IMR-90 (cell line): ENCODE results near the gene PPIC. TPM values are rescaled to one million over a fixed set of nuclear protein-coding genes. Genes with fewer than 3 reads are reported as not detected.

Source experiments
- ATAC-seq: fragments of 200-7000 bp; cut with Tn5 transposase; 2 replicates; pipeline ENCODE4 v1.9.1; 2020; ENCODE audit warnings: low read depth, mild to moderate bottlenecking, moderate library complexity
- BruUV-seq: library from RNA; stranded (reverse); fragments of 400-500 nt; replicated peaks from 2 replicates; lab custom pipeline; 2021; lab: Mats Ljungman, UMichigan
- CTCF ChIA-PET: fragments of 300-600 bp; formaldehyde crosslinking; extraction: SDS; loops from one replicate; lab custom pipeline; 2021; ENCODE audit warnings: antibody characterized with exemption; lab: Yijun Ruan, JAX
- POLR2A ChIA-PET: fragments of 300-600 bp; sonication (Branson Sonifier 250); formaldehyde crosslinking; loops from one replicate; lab custom pipeline; 2022; ENCODE audit warnings: antibody characterized with exemption; ENCODE audit not compliant: unreplicated experiment; lab: Charles Lee
- DNase-seq: peaks from one replicate; pipeline ENCODE4 v3.0.0; 2013
- H2AFZ ChIP-seq: replicated peaks from 2 replicates; pipeline ENCODE3; 2013; ENCODE audit warnings: low read length, mild to moderate bottlenecking; ENCODE audit not compliant: poor library complexity
- H2AK5ac ChIP-seq: 2 replicates; pipeline ENCODE4 v1.6.1; 2013; ENCODE audit warnings: low read depth, low read length, inconsistent platforms
- H2AK9ac ChIP-seq: replicated peaks from 2 replicates; pipeline ENCODE3; 2013; ENCODE audit warnings: mild to moderate bottlenecking, low read depth, low read length, moderate library complexity; ENCODE audit not compliant: poor library complexity
- H2BK120ac ChIP-seq: 2 replicates; pipeline ENCODE4 v1.6.1; 2013; ENCODE audit warnings: low read depth, low read length, inconsistent platforms
- H2BK15ac ChIP-seq: 3 replicates; pipeline ENCODE4 v1.6.1; 2013; ENCODE audit warnings: low read depth, low read length, inconsistent platforms
- H2BK20ac ChIP-seq: 2 replicates; pipeline ENCODE4 v1.6.1; 2013; ENCODE audit warnings: low read depth, mild to moderate bottlenecking, inconsistent platforms, low read length, moderate library complexity
- H2BK5ac ChIP-seq: 2 replicates; pipeline ENCODE4 v1.6.1; 2013; ENCODE audit warnings: mild to moderate bottlenecking, low read depth, low read length, inconsistent platforms; ENCODE audit not compliant: poor library complexity, severe bottlenecking
- H3K14ac ChIP-seq: replicated peaks from 2 replicates; pipeline ENCODE4 v1.6.1; 2013; ENCODE audit warnings: low read depth, low read length, inconsistent platforms
- H3K18ac ChIP-seq: 2 replicates; pipeline ENCODE4 v1.6.1; 2013; ENCODE audit warnings: low read depth, low read length, control low read depth
- H3K23ac ChIP-seq: 2 replicates; pipeline ENCODE4 v1.6.1; 2013; ENCODE audit warnings: low read depth, low read length, inconsistent platforms
- H3K27ac ChIP-seq: 2 replicates; pipeline ENCODE4 v1.5.1; 2013; ENCODE audit warnings: mild to moderate bottlenecking, control low read depth, low read length; ENCODE audit not compliant: insufficient read depth
- H3K27me3 ChIP-seq: 2 replicates; pipeline ENCODE4 v1.6.1; 2013; ENCODE audit warnings: low read length; ENCODE audit not compliant: control insufficient read depth, insufficient read depth
- H3K36me3 ChIP-seq: 2 replicates; pipeline ENCODE4 v1.6.1; 2013; ENCODE audit warnings: low read length, mixed read lengths; ENCODE audit not compliant: control insufficient read depth, insufficient read depth
- H3K4ac ChIP-seq: 2 replicates; pipeline ENCODE4 v1.6.1; 2013; ENCODE audit warnings: low read depth, low read length, inconsistent platforms
- H3K4me1 ChIP-seq: 2 replicates; pipeline ENCODE4 v1.6.1; 2013; ENCODE audit warnings: low read length, mixed read lengths; ENCODE audit not compliant: control insufficient read depth, insufficient read depth
- H3K4me2 ChIP-seq: 2 replicates; pipeline ENCODE4 v1.6.1; 2013; ENCODE audit warnings: low read depth, mild to moderate bottlenecking, control low read depth, low read length, moderate library complexity
- H3K4me3 ChIP-seq: 2 replicates; pipeline ENCODE4 v1.5.1; 2013; ENCODE audit warnings: low read depth, mild to moderate bottlenecking, control low read depth, low read length, moderate library complexity; ENCODE audit not compliant: insufficient read depth
- H3K56ac ChIP-seq: 2 replicates; pipeline ENCODE4 v1.6.1; 2013; ENCODE audit warnings: low read length, inconsistent platforms; ENCODE audit not compliant: insufficient read depth; ENCODE audit errors: extremely low read depth
- H3K79me1 ChIP-seq, 2 experiments: 2 replicates each; pipeline ENCODE4 v1.6.1; 2013; ENCODE audit warnings: low read length in 2 of 2, inconsistent platforms in 1 of 2, low read depth in 1 of 2
- H3K9ac ChIP-seq: 2 replicates; pipeline ENCODE4 v1.6.1; 2013; ENCODE audit warnings: low read depth, low read length, control low read depth
- H3K9me1 ChIP-seq: 2 replicates; pipeline ENCODE4 v1.6.1; 2013; ENCODE audit warnings: low read length, inconsistent platforms; ENCODE audit not compliant: insufficient read depth
- H3K9me3 ChIP-seq: 2 replicates; pipeline ENCODE4 v1.6.1; 2013; ENCODE audit warnings: low read length; ENCODE audit not compliant: control insufficient read depth, insufficient read depth
- H4K20me1 ChIP-seq: 2 replicates; pipeline ENCODE4 v1.6.1; 2013; ENCODE audit warnings: low read length, inconsistent platforms; ENCODE audit not compliant: insufficient read depth
- H4K5ac ChIP-seq: 2 replicates; pipeline ENCODE4 v1.6.1; 2013; ENCODE audit warnings: mild to moderate bottlenecking, low read depth, low read length, control low read depth
- H4K8ac ChIP-seq, 2 experiments: 2 replicates each; pipeline ENCODE4 v1.6.1; 2013; ENCODE audit warnings: low read depth in 2 of 2, low read length in 2 of 2, control low read depth in 1 of 2, inconsistent platforms in 1 of 2
- H4K91ac ChIP-seq: 2 replicates; pipeline ENCODE4 v1.6.1; 2013; ENCODE audit warnings: low read depth, low read length, inconsistent platforms; ENCODE audit not compliant: insufficient read depth
- BHLHE40 ChIP-seq: fragments of 150-350 bp; IDR thresholded peaks from 2 replicates; pipeline ENCODE4 v1.6.1; 2016; ENCODE audit warnings: mild to moderate bottlenecking, low read depth, low read length
- CEBPB ChIP-seq: IDR thresholded peaks from 2 replicates; pipeline ENCODE4 v1.6.1; 2012; ENCODE audit warnings: low read depth, low read length, improper control_type of control experiment
- CHD1 ChIP-seq: IDR thresholded peaks from 2 replicates; pipeline ENCODE4 v1.6.1; 2012; ENCODE audit warnings: low read depth, low read length, improper control_type of control experiment
- FOS ChIP-seq: fragments of 150-350 bp; IDR thresholded peaks from 2 replicates; pipeline ENCODE4 v1.6.1; 2016; ENCODE audit warnings: low read depth, low read length
- MAFK ChIP-seq: IDR thresholded peaks from 2 replicates; pipeline ENCODE4 v1.6.1; 2012; ENCODE audit warnings: low read depth, low read length, improper control_type of control experiment
- MAZ ChIP-seq: IDR thresholded peaks from 2 replicates; pipeline ENCODE4 v1.6.1; 2012; ENCODE audit warnings: low read depth, mild to moderate bottlenecking, low read length, improper control_type of control experiment, moderate library complexity, borderline replicate concordance
- MXI1 ChIP-seq: IDR thresholded peaks from 2 replicates; pipeline ENCODE4 v1.6.1; 2012; ENCODE audit warnings: low read depth, mild to moderate bottlenecking, low read length, moderate library complexity, borderline replicate concordance
- NFE2L2 ChIP-seq: fragments of 150-350 bp; IDR thresholded peaks from 2 replicates; pipeline ENCODE4 v1.6.1; 2016; ENCODE audit warnings: low read depth, mild to moderate bottlenecking, low read length
- POLR2A ChIP-seq: IDR thresholded peaks from 2 replicates; pipeline ENCODE4 v1.6.1; 2012; ENCODE audit warnings: mild to moderate bottlenecking, low read depth, low read length
- RAD21 ChIP-seq: IDR thresholded peaks from 2 replicates; pipeline ENCODE4 v1.6.1; 2012; ENCODE audit warnings: low read length, improper control_type of control experiment
- RCOR1 ChIP-seq: IDR thresholded peaks from 2 replicates; pipeline ENCODE4 v1.6.1; 2012; ENCODE audit warnings: mild to moderate bottlenecking, low read length, improper control_type of control experiment; ENCODE audit not compliant: insufficient replicate concordance
- RFX5 ChIP-seq: IDR thresholded peaks from 2 replicates; pipeline ENCODE4 v1.8.0; 2012; ENCODE audit warnings: low read depth, mild to moderate bottlenecking, low read length, moderate library complexity
- SMC3 ChIP-seq: fragments of 150-350 bp; IDR thresholded peaks from 2 replicates; pipeline ENCODE4 v1.6.1; 2016; ENCODE audit warnings: low read depth, mild to moderate bottlenecking, antibody characterized with exemption, low read length, moderate library complexity
- WGBS, 2 experiments: methylation state at CpG; one replicate each; pipeline versions ENCODE4 v1.1.5 to v1.1.7; 2013; ENCODE audit warnings: missing lambda C conversion rate in 2 of 2; ENCODE audit not compliant: insufficient read length in 1 of 2; ENCODE audit errors: extremely low coverage in 2 of 2; 5-methylcytosine and 5-hydroxymethylcytosine counted together
- dilution Hi-C: fragments of 300-500 bp; cut with HindIII; formaldehyde crosslinking; loops from one replicate; pipeline ENCODE4 v1.14.3; 2018; ENCODE audit warnings: low sequenced_read_pairs; ENCODE audit not compliant: unreplicated experiment
- in situ Hi-C: fragments of 300-500 bp; cut with MboI; formaldehyde crosslinking; loops from 3 replicates; pipeline ENCODE4 v1.14.3; 2019; ENCODE audit warnings: low sequenced_read_pairs, inconsistent platforms, mixed read lengths
- intact Hi-C: fragments of 100-400 bp; cut with micrococcal nuclease; formaldehyde crosslinking; loops from 2 replicates; pipeline ENCODE4 v1.10.0; 2022
- polyA plus RNA-seq, 3 experiments: library from polyadenylated mRNA; depleted of rRNA; stranded (reverse); fragments of >200 nt; gene quantifications; 2 replicates each; pipeline ENCODE4 v1.2.3, GENCODE V29; 2012; ENCODE audit warnings: low replicate concordance in 1 of 3
- total RNA-seq: library from RNA; depleted of rRNA; stranded (reverse); fragments of >200 nt; gene quantifications from 2 replicates; pipeline ENCODE4 v1.2.3, GENCODE V29; 2012
- TF ChIP-seq, protein P1 (sequence below): fragments of 150-350 bp; IDR thresholded peaks from 2 replicates; pipeline ENCODE4 v1.6.1; 2016; ENCODE audit warnings: low read depth, mild to moderate bottlenecking, low read length, moderate library complexity, borderline replicate concordance
- TF ChIP-seq, protein P2 (sequence below): conservative IDR thresholded peaks from 2 replicates; pipeline ENCODE4 v1.5.1; 2012; ENCODE audit warnings: mild to moderate bottlenecking, low read depth, low read length, improper control_type of control experiment
- TF ChIP-seq, protein P3 (sequence below): fragments of 150-350 bp; IDR thresholded peaks from 2 replicates; pipeline ENCODE4 v1.6.1; 2017; ENCODE audit warnings: mild to moderate bottlenecking, antibody characterized with exemption, low read length, low read depth

PPIC gene
- total and polyA plus RNA-seq, 2 of the 4 experiments (the other 2 are of a cell fraction), result 20.6 to 45.6 TPM

GRCh38 chr5:122999947-123000563 is 36.5 kb downstream of the PPIC start:
- Histone ChIP-seq H3K36me3 (no peaks in the 10 kb centered on the region), H3K4me2 (no peak overlapping the region), H3K27ac (no peak overlapping the region), H3K4ac (no peak overlapping the region), H2BK20ac (no peak overlapping the region), H3K4me1 (no peaks in the 10 kb centered on the region), H4K8ac (no peak overlapping the region), H4K20me1 (no peaks in the 10 kb centered on the region), H2AFZ (no peak overlapping the region), H3K4me3 (no peak overlapping the region), H2BK5ac (no peak overlapping the region), H2BK120ac (no peak overlapping the region), H3K9me3 (no peaks in the 10 kb centered on the region), H2AK5ac (no peak overlapping the region), H4K5ac (no peak overlapping the region), H3K23ac (no peak overlapping the region), H3K9me1 (no peaks in the 10 kb centered on the region), H3K79me1 (no peaks in the 10 kb centered on the region), H3K9ac (no peak overlapping the region), H3K27me3 (no peaks in the 10 kb centered on the region), H2BK15ac (no peak overlapping the region), H4K91ac (no peak overlapping the region), H2AK9ac (no peak overlapping the region), H3K14ac (no peak overlapping the region), H3K56ac (no peak overlapping the region), H3K18ac (no peak overlapping the region)
- CTCF ChIA-PET, result no interaction called here
- POLR2A ChIA-PET, result no interaction called here
- dilution Hi-C loops (no loop called here), in situ Hi-C loops (no loop called here), intact Hi-C loops (no loop called here)
- ATAC-seq (no peak), DNase-seq (no peak)
- TF ChIP-seq SMC3, result no peak
- TF ChIP-seq MXI1, result no peak
- TF ChIP-seq, protein P1, sequence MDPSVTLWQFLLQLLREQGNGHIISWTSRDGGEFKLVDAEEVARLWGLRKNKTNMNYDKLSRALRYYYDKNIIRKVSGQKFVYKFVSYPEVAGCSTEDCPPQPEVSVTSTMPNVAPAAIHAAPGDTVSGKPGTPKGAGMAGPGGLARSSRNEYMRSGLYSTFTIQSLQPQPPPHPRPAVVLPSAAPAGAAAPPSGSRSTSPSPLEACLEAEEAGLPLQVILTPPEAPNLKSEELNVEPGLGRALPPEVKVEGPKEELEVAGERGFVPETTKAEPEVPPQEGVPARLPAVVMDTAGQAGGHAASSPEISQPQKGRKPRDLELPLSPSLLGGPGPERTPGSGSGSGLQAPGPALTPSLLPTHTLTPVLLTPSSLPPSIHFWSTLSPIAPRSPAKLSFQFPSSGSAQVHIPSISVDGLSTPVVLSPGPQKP, result no peak
- no peak for TF ChIP-seq RFX5
- TF ChIP-seq MAZ, result no peak
- TF ChIP-seq, protein P2, sequence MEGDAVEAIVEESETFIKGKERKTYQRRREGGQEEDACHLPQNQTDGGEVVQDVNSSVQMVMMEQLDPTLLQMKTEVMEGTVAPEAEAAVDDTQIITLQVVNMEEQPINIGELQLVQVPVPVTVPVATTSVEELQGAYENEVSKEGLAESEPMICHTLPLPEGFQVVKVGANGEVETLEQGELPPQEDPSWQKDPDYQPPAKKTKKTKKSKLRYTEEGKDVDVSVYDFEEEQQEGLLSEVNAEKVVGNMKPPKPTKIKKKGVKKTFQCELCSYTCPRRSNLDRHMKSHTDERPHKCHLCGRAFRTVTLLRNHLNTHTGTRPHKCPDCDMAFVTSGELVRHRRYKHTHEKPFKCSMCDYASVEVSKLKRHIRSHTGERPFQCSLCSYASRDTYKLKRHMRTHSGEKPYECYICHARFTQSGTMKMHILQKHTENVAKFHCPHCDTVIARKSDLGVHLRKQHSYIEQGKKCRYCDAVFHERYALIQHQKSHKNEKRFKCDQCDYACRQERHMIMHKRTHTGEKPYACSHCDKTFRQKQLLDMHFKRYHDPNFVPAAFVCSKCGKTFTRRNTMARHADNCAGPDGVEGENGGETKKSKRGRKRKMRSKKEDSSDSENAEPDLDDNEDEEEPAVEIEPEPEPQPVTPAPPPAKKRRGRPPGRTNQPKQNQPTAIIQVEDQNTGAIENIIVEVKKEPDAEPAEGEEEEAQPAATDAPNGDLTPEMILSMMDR, result 0 out of 2 replicates have a peak, but pooled peaks have one; percentile 18
- TF ChIP-seq POLR2A, result no peak
- TF ChIP-seq, protein P3, sequence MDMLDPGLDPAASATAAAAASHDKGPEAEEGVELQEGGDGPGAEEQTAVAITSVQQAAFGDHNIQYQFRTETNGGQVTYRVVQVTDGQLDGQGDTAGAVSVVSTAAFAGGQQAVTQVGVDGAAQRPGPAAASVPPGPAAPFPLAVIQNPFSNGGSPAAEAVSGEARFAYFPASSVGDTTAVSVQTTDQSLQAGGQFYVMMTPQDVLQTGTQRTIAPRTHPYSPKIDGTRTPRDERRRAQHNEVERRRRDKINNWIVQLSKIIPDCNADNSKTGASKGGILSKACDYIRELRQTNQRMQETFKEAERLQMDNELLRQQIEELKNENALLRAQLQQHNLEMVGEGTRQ, result no peak
- no peak for TF ChIP-seq NFE2L2
- TF ChIP-seq FOS, result no peak
- TF ChIP-seq CEBPB, result no peak
- TF ChIP-seq RCOR1, result no peak
- TF ChIP-seq RAD21, result peak; percentile 29; the same call in 1 of the 2 replicates
- TF ChIP-seq MAFK, result no peak
- TF ChIP-seq CHD1, result no peak
- TF ChIP-seq BHLHE40, result no peak
- no CpG with 5 or more reads among the region's 10 CpGs for WGBS, 2 experiments
- no TSS peak for BruUV-seq
